K562 (cell line): ENCODE data around the gene TMEM100. TPM values are rescaled to one million over a fixed set of nuclear protein-coding genes. Genes with fewer than 3 reads are reported as not detected.
A peak's percentile ranks its signal among the peaks of the same experiment; 100 is the strongest.

ENCODE experiments used
- CBFA2T2 ChIP-seq: fragments of 450-650 bp; conservative IDR thresholded peaks from 2 replicates; pipeline ENCODE4 v1.6.1; 2017; ENCODE audit warnings: mild to moderate bottlenecking
- CBX2 ChIP-seq: fragments of 200-600 bp; sonication (generic); IDR thresholded peaks from one replicate; pipeline ENCODE4 v1.6.1; 2012; ENCODE audit warnings: mild to moderate bottlenecking, low read length, inconsistent platforms; ENCODE audit not compliant: insufficient read depth, poor library complexity, severe bottlenecking
- CCAR2 ChIP-seq: fragments of 200-400 bp; formaldehyde crosslinking; IDR thresholded peaks from 2 replicates; pipeline ENCODE4 v1.6.1; 2017; ENCODE audit warnings: mild to moderate bottlenecking, low read depth, low read length
- GTF2A2 ChIP-seq: IDR thresholded peaks from 2 replicates; pipeline ENCODE4 v1.6.1; 2016; ENCODE audit warnings: mild to moderate bottlenecking, missing genetic modification characterization, missing compliant biosample characterization
- HMG20A ChIP-seq: fragments of 450-650 bp; formaldehyde crosslinking; conservative IDR thresholded peaks from 2 replicates; pipeline ENCODE4 v1.4.0; 2020; ENCODE audit warnings: mild to moderate bottlenecking, mixed read lengths
- HOMEZ ChIP-seq: fragments of 250-450 bp; sonication (Bioruptor Pico); IDR thresholded peaks from 2 replicates; pipeline ENCODE4 v1.4.0; 2020; ENCODE audit warnings: mild to moderate bottlenecking, moderate library complexity
- KDM5B ChIP-seq: fragments of 200-600 bp; sonication (generic); IDR thresholded peaks from 2 replicates; pipeline ENCODE4 v1.6.1; 2012; ENCODE audit warnings: low read depth, mild to moderate bottlenecking, moderate library complexity, low read length, control low read depth, inconsistent platforms; ENCODE audit not compliant: insufficient replicate concordance
- KLF10 ChIP-seq: fragments of 250-450 bp; sonication (Bioruptor Pico); IDR thresholded peaks from 2 replicates; pipeline ENCODE4 v1.6.1; 2021; ENCODE audit warnings: matching md5 sums
- MLLT1 ChIP-seq, 2 experiments: fragments of 450-650 bp; IDR thresholded peaks; 2 replicates each; pipeline ENCODE4 v1.6.1; 2016
- NBN ChIP-seq: fragments of 450-650 bp; IDR thresholded peaks from 2 replicates; pipeline ENCODE4 v1.6.1; 2016; ENCODE audit warnings: low read depth, mild to moderate bottlenecking
- NR2C2 ChIP-seq, 2 experiments: fragments of 200-800 bp in 1 of 2; sonication (Bioruptor generic) in 1 of 2; sonication (generic) in 1 of 2; formaldehyde crosslinking in 1 of 2; IDR thresholded peaks; 2 replicates each; pipeline versions ENCODE4 v1.6.1 to v1.8.0; 2016 to 2022; ENCODE audit warnings: mild to moderate bottlenecking in 1 of 2, missing compliant biosample characterization in 1 of 2, missing genetic modification characterization in 1 of 2, missing genetic modification reagents in 1 of 2
- OTX1 ChIP-seq: fragments of 450-650 bp; formaldehyde crosslinking; IDR thresholded peaks from 2 replicates; pipeline ENCODE4 v1.4.0; 2022; ENCODE audit warnings: mild to moderate bottlenecking
- SRF ChIP-seq, 2 experiments: fragments of 250-450, 450-650 bp in 1 of 2; sonication (Bioruptor Pico) in 1 of 2; sonication (generic) in 1 of 2; formaldehyde crosslinking; IDR thresholded peaks; 2 replicates each; pipeline versions ENCODE4 v1.5.0 to v1.5.1; 2020 to 2022; ENCODE audit warnings: mild to moderate bottlenecking in 1 of 2, missing genetic modification reagents in 1 of 2
- SUPT5H ChIP-seq: fragments of 450-650 bp; IDR thresholded peaks from 2 replicates; pipeline ENCODE4 v1.6.1; 2016
- TAF15 ChIP-seq: fragments of 200-400 bp; formaldehyde crosslinking; IDR thresholded peaks from 2 replicates; pipeline ENCODE4 v1.6.1; 2017; ENCODE audit warnings: mild to moderate bottlenecking, low read depth, low read length, moderate library complexity
- USF1 ChIP-seq: sonication (generic); formaldehyde crosslinking; IDR thresholded peaks from 2 replicates; pipeline ENCODE4 v1.9.0; 2022; ENCODE audit warnings: mild to moderate bottlenecking, missing genetic modification reagents
- ZBTB1 ChIP-seq: sonication (generic); formaldehyde crosslinking; IDR thresholded peaks from 2 replicates; pipeline ENCODE4 v1.8.1; 2023; ENCODE audit warnings: missing genetic modification reagents, low read depth, mild to moderate bottlenecking, borderline replicate concordance
- ZNF134 ChIP-seq: fragments of 250-450 bp; sonication (Bioruptor Pico); conservative IDR thresholded peaks from 2 replicates; pipeline ENCODE4 v1.4.0; 2020
- ZNF175 ChIP-seq: fragments of 200-800 bp; sonication (Bioruptor generic); IDR thresholded peaks from 2 replicates; pipeline ENCODE4 v1.6.1; 2016; ENCODE audit warnings: low read depth, mild to moderate bottlenecking, missing genetic modification characterization, missing compliant biosample characterization
- ZNF79 ChIP-seq: fragments of 250-450 bp; sonication (Bioruptor Pico); IDR thresholded peaks from 2 replicates; pipeline ENCODE4 v1.4.0; 2020; ENCODE audit warnings: low read depth, mild to moderate bottlenecking, moderate library complexity
- polyA plus RNA-seq, 8 experiments: library from polyadenylated mRNA; depleted of rRNA in 4 of 8; stranded (reverse) in 5 of 8; unstranded in 3 of 8; fragments of >200 nt; fragmentation: Nextera tagmentation in 2 of 8; fragmentation: Illumina TruSeq in 1 of 8; extraction: Ambion mirVana in 2 of 8; extraction: Trizol in 1 of 8; gene quantifications; 2 replicates each; pipeline versions ENCODE4 v1.2.1 to v1.2.3, GENCODE V29; 2011 to 2014; ENCODE audit warnings: inconsistent platforms in 1 of 8, missing spikeins in 1 of 8
- total RNA-seq, 7 experiments: library from RNA; depleted of rRNA in 6 of 7; stranded (reverse); fragments of >200 nt in 6 of 7; fragmentation: Illumina TruSeq in 2 of 7; extraction: Trizol in 2 of 7; gene quantifications; 2 replicates each; pipeline versions ENCODE4 v1.2.1 to v1.2.3, GENCODE V29; 2011 to 2021; ENCODE audit warnings: low replicate concordance in 1 of 7
- TF ChIP-seq, protein P1 (sequence below): fragments of 450-650 bp; formaldehyde crosslinking; IDR thresholded peaks from 2 replicates; pipeline ENCODE4 v1.4.0; 2022; ENCODE audit warnings: missing genetic modification characterization
- TF ChIP-seq, protein P2 (sequence below): IDR thresholded peaks from 2 replicates; pipeline ENCODE4 v1.6.1; 2012; ENCODE audit warnings: low read depth, low read length, improper control_type of control experiment, borderline replicate concordance

TMEM100 gene
- total and polyA plus RNA-seq, 9 of the 15 experiments (the other 6 are each of a cell fraction or from before 2014, with no cell fraction given), result 0.12 to 0.50 (median 0.19) TPM

GRCh38 chr17:55734128-55734781, 11.6 kb upstream of the TMEM100 start (continued):
- TF ChIP-seq HOMEZ (CRISPR knock-in tag), result no peak
- no peak for TF ChIP-seq OTX1 (CRISPR knock-in tag)
- TF ChIP-seq, protein P1, sequence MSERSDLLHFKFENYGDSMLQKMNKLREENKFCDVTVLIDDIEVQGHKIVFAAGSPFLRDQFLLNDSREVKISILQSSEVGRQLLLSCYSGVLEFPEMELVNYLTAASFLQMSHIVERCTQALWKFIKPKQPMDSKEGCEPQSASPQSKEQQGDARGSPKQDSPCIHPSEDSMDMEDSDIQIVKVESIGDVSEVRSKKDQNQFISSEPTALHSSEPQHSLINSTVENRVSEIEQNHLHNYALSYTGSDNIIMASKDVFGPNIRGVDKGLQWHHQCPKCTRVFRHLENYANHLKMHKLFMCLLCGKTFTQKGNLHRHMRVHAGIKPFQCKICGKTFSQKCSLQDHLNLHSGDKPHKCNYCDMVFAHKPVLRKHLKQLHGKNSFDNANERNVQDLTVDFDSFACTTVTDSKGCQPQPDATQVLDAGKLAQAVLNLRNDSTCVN (CRISPR knock-in tag), result no peak
- TF ChIP-seq NBN, result no peak
- no peak for TF ChIP-seq NR2C2 (CRISPR knock-in tag; IDR thresholded peaks at IDR 0.05)
- no peak for TF ChIP-seq NR2C2 (tag; IDR thresholded peaks at IDR 0.05)
- TF ChIP-seq TAF15, result no peak
- peak in 1 of 2 experiments; percentile 19; a peak in 1 of 4 replicates for TF ChIP-seq MLLT1 (IDR thresholded peaks at IDR 0.05)
- no peak for TF ChIP-seq SRF (CRISPR knock-in tag; IDR thresholded peaks at IDR 0.05)
- no peak for TF ChIP-seq HMG20A (CRISPR knock-in tag)
- TF ChIP-seq GTF2A2 (tag), result no peak
- no peak for TF ChIP-seq CCAR2
- TF ChIP-seq, protein P2, sequence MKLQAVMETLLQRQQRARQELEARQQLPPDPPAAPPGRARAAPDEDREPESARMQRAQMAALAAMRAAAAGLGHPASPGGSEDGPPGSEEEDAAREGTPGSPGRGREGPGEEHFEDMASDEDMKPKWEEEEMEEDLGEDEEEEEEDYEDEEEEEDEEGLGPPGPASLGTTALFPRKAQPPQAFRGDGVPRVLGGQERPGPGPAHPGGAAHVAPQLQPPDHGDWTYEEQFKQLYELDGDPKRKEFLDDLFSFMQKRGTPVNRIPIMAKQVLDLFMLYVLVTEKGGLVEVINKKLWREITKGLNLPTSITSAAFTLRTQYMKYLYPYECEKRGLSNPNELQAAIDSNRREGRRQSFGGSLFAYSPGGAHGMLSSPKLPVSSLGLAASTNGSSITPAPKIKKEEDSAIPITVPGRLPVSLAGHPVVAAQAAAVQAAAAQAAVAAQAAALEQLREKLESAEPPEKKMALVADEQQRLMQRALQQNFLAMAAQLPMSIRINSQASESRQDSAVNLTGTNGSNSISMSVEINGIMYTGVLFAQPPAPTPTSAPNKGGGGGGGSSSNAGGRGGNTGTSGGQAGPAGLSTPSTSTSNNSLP, result no peak
- no peak for TF ChIP-seq ZNF175 (CRISPR knock-in tag)
- no peak for TF ChIP-seq USF1 (CRISPR knock-in tag)
- TF ChIP-seq CBFA2T2, result no peak
- no peak for TF ChIP-seq ZNF134 (CRISPR knock-in tag)
- TF ChIP-seq ZNF79 (CRISPR knock-in tag), result no peak
- TF ChIP-seq CBX2, result no peak
- no peak for TF ChIP-seq KLF10 (CRISPR knock-in tag)
- TF ChIP-seq ZBTB1 (CRISPR knock-in tag), result no peak
- no peak for TF ChIP-seq KDM5B
- no peak for TF ChIP-seq SUPT5H
